CD14-positive monocyte (primary cell): ENCODE results near the gene RPRML. TPM values are rescaled to one million over a fixed set of nuclear protein-coding genes. Genes with fewer than 3 reads are reported as not detected.

Experiments
- DNase-seq, 3 donors: peaks; one replicate each; pipeline ENCODE4 v3.0.0-alpha.2; 2011 to 2022
- H2AFZ ChIP-seq: 2 replicates; pipeline ENCODE4 v1.6.0; 2012; ENCODE audit warnings: mild to moderate bottlenecking, low read depth, low read length, inconsistent platforms; ENCODE audit not compliant: insufficient read depth, poor library complexity, severe bottlenecking
- H3K27ac ChIP-seq, 2 donors: 1 replicate in 1 of 2; 2 replicates in 1 of 2; pipeline ENCODE4 v1.5.1; 2012 to 2013; ENCODE audit warnings: low read length in 2 of 2, control low read depth in 1 of 2, inconsistent platforms in 1 of 2, low read depth in 1 of 2, mild to moderate bottlenecking in 1 of 2
- H3K27me3 ChIP-seq, 2 donors: one replicate each; pipeline versions ENCODE4 v1.6.0 to v1.6.1; 2011 to 2013; ENCODE audit warnings: low read length in 2 of 2; ENCODE audit not compliant: control insufficient read depth in 2 of 2, insufficient read depth in 2 of 2
- H3K36me3 ChIP-seq, 2 donors: replicated peaks in 1 of 2; 1 replicate in 1 of 2; 2 replicates in 1 of 2; pipeline versions ENCODE4 v1.5.1 to v1.6.1; 2012 to 2013; ENCODE audit warnings: low read length in 2 of 2, control low read depth in 1 of 2, inconsistent platforms in 1 of 2, mild to moderate bottlenecking in 1 of 2; ENCODE audit not compliant: insufficient read depth in 2 of 2, control insufficient read depth in 1 of 2
- H3K4me1 ChIP-seq, 2 donors: 1 replicate in 1 of 2; 2 replicates in 1 of 2; pipeline versions ENCODE4 v1.5.1 to v1.6.1; 2012 to 2013; ENCODE audit warnings: low read length in 2 of 2, control low read depth in 1 of 2, inconsistent platforms in 1 of 2, mild to moderate bottlenecking in 1 of 2, moderate library complexity in 1 of 2; ENCODE audit not compliant: insufficient read depth in 2 of 2, control insufficient read depth in 1 of 2
- H3K4me2 ChIP-seq: replicated peaks from 2 replicates; pipeline ENCODE3; 2012; ENCODE audit warnings: low read length, moderate library complexity, mild to moderate bottlenecking; ENCODE audit not compliant: poor library complexity, severe bottlenecking; ENCODE audit errors: extremely low read depth
- H3K4me3 ChIP-seq, 3 experiments: fragments of 200-600 bp in 1 of 3; sonication (generic) in 1 of 3; replicated peaks in 1 of 3; 1 replicate in 2 of 3; 2 replicates in 1 of 3; pipeline ENCODE4 v1.5.1; 2011 to 2013; ENCODE audit warnings: low read length in 3 of 3, mild to moderate bottlenecking in 3 of 3, control low read depth in 2 of 3, low read depth in 2 of 3, inconsistent platforms in 1 of 3, moderate library complexity in 1 of 3
- H3K79me2 ChIP-seq: 2 replicates; pipeline ENCODE4 v1.6.0; 2012; ENCODE audit warnings: mild to moderate bottlenecking, control low read depth, inconsistent platforms, low read length, moderate library complexity; ENCODE audit not compliant: insufficient read depth
- H3K9ac ChIP-seq: 2 replicates; pipeline ENCODE4 v1.6.0; 2017; ENCODE audit warnings: low read length, mild to moderate bottlenecking; ENCODE audit not compliant: insufficient read depth, poor library complexity, severe bottlenecking
- H3K9me3 ChIP-seq, 2 donors: replicated peaks in 1 of 2; 1 replicate in 1 of 2; 2 replicates in 1 of 2; pipeline versions ENCODE4 v1.5.1 to v1.6.1; 2012 to 2013; ENCODE audit warnings: low read length in 2 of 2, control low read depth in 1 of 2; ENCODE audit not compliant: control insufficient read depth in 1 of 2, insufficient read depth in 1 of 2
- H4K20me1 ChIP-seq: 2 replicates; pipeline ENCODE4 v1.6.0; 2012; ENCODE audit warnings: mild to moderate bottlenecking, low read length, control low read depth, moderate library complexity; ENCODE audit not compliant: insufficient read depth
- H3K27ac Mint-ChIP-seq, 7 donors: one replicate each; pipeline ENCODE4 v1.8.0; 2020; ENCODE audit warnings: mild to moderate bottlenecking in 7 of 7, mixed read lengths in 7 of 7, moderate library complexity in 6 of 7, inconsistent platforms in 2 of 7
- H3K27me3 Mint-ChIP-seq, 3 donors: one replicate each; pipeline ENCODE4 v1.8.0; 2021 to 2022; ENCODE audit warnings: low read depth in 3 of 3, mild to moderate bottlenecking in 3 of 3, mixed read lengths in 3 of 3, moderate library complexity in 3 of 3, inconsistent platforms in 1 of 3
- H3K36me3 Mint-ChIP-seq, 2 donors: one replicate each; pipeline ENCODE4 v1.8.0; 2020; ENCODE audit warnings: mixed read lengths in 2 of 2, inconsistent platforms in 1 of 2, mild to moderate bottlenecking in 1 of 2
- H3K4me1 Mint-ChIP-seq: one replicate; pipeline ENCODE4 v1.8.0; 2020; ENCODE audit warnings: mild to moderate bottlenecking, mixed read lengths
- H3K4me3 Mint-ChIP-seq, 2 donors: one replicate each; pipeline ENCODE4 v1.8.0; 2020; ENCODE audit warnings: mild to moderate bottlenecking in 2 of 2, mixed read lengths in 2 of 2, moderate library complexity in 1 of 2
- H3K9me3 Mint-ChIP-seq, 7 donors: one replicate each; pipeline ENCODE4 v1.8.0; 2020 to 2022; ENCODE audit warnings: mixed read lengths in 7 of 7, mild to moderate bottlenecking in 6 of 7, moderate library complexity in 6 of 7, inconsistent platforms in 2 of 7
- CTCF ChIP-seq: fragments of 200-600 bp; IDR thresholded peaks from one replicate; pipeline ENCODE4 v1.8.0; 2022; ENCODE audit warnings: antibody characterized with exemption, mild to moderate bottlenecking
- WGBS: methylation state at CpG from one replicate; pipeline ENCODE4 v1.1.5; 2013; ENCODE audit warnings: missing lambda C conversion rate; ENCODE audit not compliant: insufficient coverage; 5-methylcytosine and 5-hydroxymethylcytosine counted together
- intact Hi-C, 2 donors: fragments of 100-400 bp; cut with micrococcal nuclease; formaldehyde crosslinking; loops; one replicate each; pipeline versions ENCODE4 v1.15.0 to v1.15.1; 2023
- polyA plus RNA-seq, 3 donors: library from polyadenylated mRNA; depleted of rRNA in 1 of 3; unstranded in 2 of 3; stranded (reverse) in 1 of 3; fragments of 300-500 nt in 2 of 3; fragments of >200 nt in 1 of 3; fragmentation: Illumina TruSeq in 2 of 3; gene quantifications; 1 replicate in 2 of 3; 2 replicates in 1 of 3; pipeline ENCODE4 v1.2.3, GENCODE V29; 2012 to 2021

RPRML gene
- polyA plus RNA-seq, 3 donors, result not detected

- TF ChIP-seq CTCF, result no peak
- H3K4me1 ChIP-seq, result no peaks in the 10 kb centered on the region
- Mint-ChIP-seq H3K9me3 (peaks cover 0 to 3% (median 0%) of the 10 kb centered on the region in 7 donors), H3K27ac (no peak overlapping the region), H3K4me3 (no peak overlapping the region), H3K36me3 (peaks cover 7 to 9% of the 10 kb centered on the region in 2 donors), H3K4me1 (peaks cover 1% of the 10 kb centered on the region), H3K27me3 (peaks cover 3 to 7% (median 7%) of the 10 kb centered on the region in 3 donors)
- no peak overlapping the region for H2AFZ ChIP-seq
- 100% methylated on average over 3 of the region's 11 CpGs for WGBS
- no peaks in the 10 kb centered on the region for H3K36me3 ChIP-seq
- no peak overlapping the region for H3K4me2 ChIP-seq
- no peaks in the 10 kb centered on the region for H3K79me2 ChIP-seq
- no peaks in the 10 kb centered on the region for H3K27me3 ChIP-seq
- no peaks in the 10 kb centered on the region for H3K9me3 ChIP-seq
- no peak overlapping the region for H3K27ac ChIP-seq
- intact Hi-C loops, result no loop called here
- H3K4me3 ChIP-seq, result no peak overlapping the region
- no peaks in the 10 kb centered on the region for H4K20me1 ChIP-seq
- H3K9ac ChIP-seq, result no peak overlapping the region
- DNase-seq, result no peak
Observed at GRCh38 chr17:46949291-46950174, 29.5 kb downstream of the RPRML start.

- no peak overlapping the region for H3K4me3 Mint-ChIP-seq
- no peak overlapping the region for H3K4me3 ChIP-seq
- no peak overlapping the region for H3K4me2 ChIP-seq
Observed at GRCh38 chr17:46948544-46948943, 30.5 kb downstream of the RPRML start.

More at GRCh38 chr17:46948544-46948943, 30.5 kb downstream of the RPRML start:
- peaks cover 0 to 3% (median 0%) of the 10 kb centered on the region in 7 donors for H3K9me3 Mint-ChIP-seq
- no peak overlapping the region for H3K9ac ChIP-seq
- H3K27ac Mint-ChIP-seq, result no peak overlapping the region
- peaks cover 8% of the 10 kb centered on the region for H4K20me1 ChIP-seq
- peaks cover under 1 to 3% of the 10 kb centered on the region in 2 donors for H3K4me1 ChIP-seq
- H3K27ac ChIP-seq, result no peak overlapping the region
- H3K9me3 ChIP-seq, result no peaks in the 10 kb centered on the region
- peaks cover 7 to 9% of the 10 kb centered on the region in 2 donors for H3K36me3 Mint-ChIP-seq
- peaks cover 10 to 15% (median 13%) of the 10 kb centered on the region in 3 donors for H3K27me3 Mint-ChIP-seq
- no peak for DNase-seq
- H3K36me3 ChIP-seq, result no peaks in the 10 kb centered on the region
- WGBS, result 98% methylated on average over 4 of the region's 5 CpGs
- peaks cover 0 to under 1% of the 10 kb centered on the region in 2 donors for H3K27me3 ChIP-seq
- H2AFZ ChIP-seq, result no peak overlapping the region
- peaks cover 5% of the 10 kb centered on the region for H3K4me1 Mint-ChIP-seq
- TF ChIP-seq CTCF, result no peak
- intact Hi-C loops, result no loop called here
- H3K79me2 ChIP-seq, result no peaks in the 10 kb centered on the region
